ENCODE data around the gene AGMO. TPM values are rescaled to one million over a fixed set of nuclear protein-coding genes. Genes with fewer than 3 reads are reported as not detected.

The AGMO gene
- total and polyA plus RNA-seq, 2 of the 8 experiments (the other 6 are each of a cell fraction or from before 2014, with no cell fraction given): 0.22 to 0.45 TPM

GRCh38 chr7:15439853-15440252, 122.0 kb downstream of the AGMO start:
- no peak overlapping the region for H3K4ac ChIP-seq (replicated peaks; ENCODE audit: insufficient read length, low read depth, low read length)
- H3K18ac ChIP-seq (ENCODE audit: extremely low read depth, low read length): no peak overlapping the region
- no peak overlapping the region for H3K23ac ChIP-seq (ENCODE audit: insufficient read length)
- H4K8ac ChIP-seq (ENCODE audit: extremely low read depth, insufficient read depth, low read length): no peak overlapping the region
- no peak overlapping the region for H3K56ac ChIP-seq (replicated peaks; ENCODE audit: insufficient read length, low read depth, low read length)
- H3K79me2 ChIP-seq (ENCODE audit: control insufficient read depth in 1 of 2, insufficient read depth in 2 of 2, low read length in 2 of 2): no peaks in the 10 kb centered on the region
- no peak for FAIRE-seq
- no peak overlapping the region for H2BK12ac ChIP-seq (ENCODE audit: low read depth, low read length)
- no peak overlapping the region for H2BK120ac ChIP-seq (replicated peaks; ENCODE audit: low read depth, low read length)
- no peaks in the 10 kb centered on the region for H3K79me1 ChIP-seq (ENCODE audit: low read depth, low read length)
- ChIA-PET CTCF (ENCODE audit: partially characterized antibody) (no interaction called here), POLR2A (ENCODE audit: partially characterized antibody) (no interaction called here)
- no peak overlapping the region for H2BK20ac ChIP-seq (ENCODE audit: low read length)
- H2BK5ac ChIP-seq (ENCODE audit: low read depth, low read length): no peak overlapping the region
- no peak overlapping the region for H2AK5ac ChIP-seq (ENCODE audit: low read depth, low read length)
- H3K4me3 ChIP-seq (ENCODE audit: extremely low read depth in 1 of 4, insufficient read depth in 2 of 4, low read depth in 3 of 4, low read length in 4 of 4): no peak overlapping the region
- no peak overlapping the region for H2AFZ ChIP-seq (ENCODE audit: low read length)
- peaks cover 0 to 2% of the 10 kb centered on the region in 2 experiments for H4K20me1 ChIP-seq (replicated peaks in 1 of 2; ENCODE audit: control insufficient read depth in 1 of 2, insufficient read depth in 2 of 2, low read length in 2 of 2)
- H3K9me3 ChIP-seq (ENCODE audit: insufficient read depth in 2 of 2, low read depth in 1 of 2, low read length in 1 of 2): no peaks in the 10 kb centered on the region
- H3K36me3 ChIP-seq (ENCODE audit: control insufficient read depth in 2 of 4, insufficient read depth in 4 of 4, low read length in 3 of 4): no peaks in the 10 kb centered on the region
- WGBS, 2 experiments (ENCODE audit: extremely low coverage in 1 of 2, insufficient coverage in 1 of 2, insufficient read length in 1 of 2, insufficient replicate concordance in 2 of 2, low coverage in 1 of 2, low lambda C conversion rate in 2 of 2, missing lambda C conversion rate in 1 of 2): 95% methylated on average over 2 of the region's 2 CpGs; no CpG with 5 or more reads in 1 of the 2 experiments
- no peak overlapping the region for H2BK15ac ChIP-seq (ENCODE audit: low read length)
- DNase-seq (ENCODE audit: low read depth in 1 of 2, low spot score in 2 of 2): no peak
- no peak overlapping the region for H3K14ac ChIP-seq (ENCODE audit: insufficient read length)
- H4K91ac ChIP-seq (replicated peaks; ENCODE audit: insufficient read length, low read length): no peak overlapping the region
- H3K23me2 ChIP-seq (ENCODE audit: low read depth, low read length): no peaks in the 10 kb centered on the region
- no peak overlapping the region for H3K4me2 ChIP-seq (ENCODE audit: insufficient read depth in 1 of 2, low read depth in 2 of 2, low read length in 2 of 2)
- no peak overlapping the region for H3K9ac ChIP-seq (replicated peaks in 1 of 4; ENCODE audit: extremely low read depth in 1 of 4, low read depth in 3 of 4, low read length in 3 of 4)
- no peak overlapping the region for H4K5ac ChIP-seq (ENCODE audit: insufficient read length, low read depth, low read length)
- H3K27me3 ChIP-seq (replicated peaks in 1 of 4; ENCODE audit: control insufficient read depth in 3 of 4, extremely low read depth in 1 of 4, insufficient read depth in 3 of 4, low read length in 3 of 4): no peaks in the 10 kb centered on the region
- no peak overlapping the region for H3K27ac ChIP-seq (ENCODE audit: low read depth, low read length)
- no peaks in the 10 kb centered on the region for H3K4me1 ChIP-seq (replicated peaks in 1 of 4; ENCODE audit: control insufficient read depth in 3 of 4, insufficient read depth in 4 of 4, low read length in 3 of 4)
- no peak for TF ChIP-seq POLR2AphosphoS5 (IDR thresholded peaks at IDR 0.05; ENCODE audit: low read depth, low read length)
- no peak for TF ChIP-seq JUN (IDR thresholded peaks at IDR 0.05; ENCODE audit: low read depth, low read length)
- TF ChIP-seq CHD1 (IDR thresholded peaks at IDR 0.05; ENCODE audit: low read depth, low read length): no peak
- no peak for TF ChIP-seq SRF (IDR thresholded peaks at IDR 0.05; ENCODE audit: low read depth, low read length)
- TF ChIP-seq MAFK (IDR thresholded peaks at IDR 0.05; ENCODE audit: low read depth, low read length): no peak
- TF ChIP-seq YY1 (IDR thresholded peaks at IDR 0.05; ENCODE audit: low read depth, low read length): no peak
- no peak for TF ChIP-seq CTCF (IDR thresholded peaks at IDR 0.05; ENCODE audit: control extremely low read depth in 1 of 3, insufficient read depth in 1 of 3, low read depth in 1 of 3, low read length in 3 of 3)
- no peak for TF ChIP-seq SIX5 (IDR thresholded peaks at IDR 0.05; ENCODE audit: low read depth, low read length)
- TF ChIP-seq BACH1 (IDR thresholded peaks at IDR 0.05; ENCODE audit: low read length): no peak
- TF ChIP-seq BCL11A (IDR thresholded peaks at IDR 0.05; ENCODE audit: low read depth in 2 of 2, low read length in 2 of 2): no peak
- no peak for TF ChIP-seq TAF7 (optimal IDR thresholded peaks at IDR 0.05; ENCODE audit: borderline replicate concordance, low read depth, low read length)
- TF ChIP-seq HDAC2 (IDR thresholded peaks at IDR 0.05; ENCODE audit: borderline replicate concordance in 1 of 2, low read depth in 2 of 2, low read length in 2 of 2): no peak
- no peak for TF ChIP-seq ASH2L (IDR thresholded peaks at IDR 0.05; ENCODE audit: low read length)
